ENCODE results near the gene IMPACT. TPM values are rescaled to one million over a fixed set of nuclear protein-coding genes. Genes with fewer than 3 reads are reported as not detected.

IMPACT gene
- total and polyA plus RNA-seq, 2 of the 4 experiments (the other 2 are of a cell fraction) = 11.8 to 13.8 TPM

GRCh38 chr18:24426073-24426397 is 435 bp upstream of the IMPACT start:
- ChIA-PET CTCF (no interaction called here), POLR2A (ENCODE audit: unreplicated experiment) (interaction anchor here (0.6 kb wide), 1 partner anchor 10 kb away, joined by 4 read pairs; no protein-coding TSS in a partner anchor)
- H3K18ac ChIP-seq (ENCODE audit: low read depth, low read length) = peak overlapping the region; percentile 91
- no peaks in the 10 kb centered on the region for H3K9me3 ChIP-seq (ENCODE audit: control insufficient read depth, insufficient read depth, low read length)
- H3K4ac ChIP-seq (ENCODE audit: low read depth, low read length) = peak overlapping the region; percentile 98
- peak overlapping the region; percentile 95 for H4K91ac ChIP-seq (ENCODE audit: insufficient read depth, low read depth, low read length)
- H3K9ac ChIP-seq (ENCODE audit: low read depth, low read length) = peak overlapping the region; percentile 38
- H3K4me2 ChIP-seq (ENCODE audit: low read depth, low read length) = peak overlapping the region; percentile 86
- peak overlapping the region; percentile 100 for H4K8ac ChIP-seq (ENCODE audit: low read depth in 2 of 2, low read length in 2 of 2)
- H4K20me1 ChIP-seq (ENCODE audit: insufficient read depth, low read length) = no peaks in the 10 kb centered on the region
- peak overlapping the region; percentile 40 for H2BK20ac ChIP-seq (ENCODE audit: low read depth, low read length)
- peak overlapping the region; percentile 76 for H3K27ac ChIP-seq (ENCODE audit: insufficient read depth, low read length)
- peak overlapping the region; percentile 100 for H4K5ac ChIP-seq (ENCODE audit: low read depth, low read length)
- 4% methylated on average over 3 of the region's 11 CpGs; no CpG with 5 or more reads in 1 of the 2 experiments for WGBS, 2 experiments (ENCODE audit: extremely low coverage in 2 of 2, insufficient read length in 1 of 2)
- no peak for DNase-seq
- no TSS peak for BruUV-seq (replicated peaks)
- intact Hi-C loops (cut with micrococcal nuclease) (no loop called here), in situ Hi-C loops (cut with MboI; ENCODE audit: low sequenced_read_pairs) (no loop called here), dilution Hi-C loops (cut with HindIII; ENCODE audit: low sequenced_read_pairs, unreplicated experiment) (no loop called here)
- H3K9me1 ChIP-seq (ENCODE audit: insufficient read depth, low read length) = peaks cover 3% of the 10 kb centered on the region
- peak overlapping the region; percentile 86 for H2AK5ac ChIP-seq (ENCODE audit: low read depth, low read length)
- peak overlapping the region; percentile 64 for H2BK5ac ChIP-seq (ENCODE audit: low read depth, low read length, poor library complexity, severe bottlenecking)
- peak overlapping the region; percentile 94 for H3K4me3 ChIP-seq (ENCODE audit: insufficient read depth, low read depth, low read length)
- H3K14ac ChIP-seq (replicated peaks; ENCODE audit: low read depth, low read length) = peak overlapping the region; percentile 96
- H2AFZ ChIP-seq (replicated peaks; ENCODE audit: low read length, poor library complexity) = peak overlapping the region; percentile 100
- H3K23ac ChIP-seq (ENCODE audit: low read depth, low read length) = peak overlapping the region; percentile 58; the same call in 1 of the 2 replicates
- H2BK120ac ChIP-seq (ENCODE audit: low read depth, low read length) = peak overlapping the region; percentile 74
- TF ChIP-seq MAZ (IDR thresholded peaks at IDR 0.05; ENCODE audit: borderline replicate concordance, low read depth, low read length) = no peak
- no peak for TF ChIP-seq BHLHE40 (IDR thresholded peaks at IDR 0.05; ENCODE audit: low read depth, low read length)
- no peak for TF ChIP-seq RFX5 (IDR thresholded peaks at IDR 0.05; ENCODE audit: low read depth, low read length)
- TF ChIP-seq MXI1 (IDR thresholded peaks at IDR 0.05; ENCODE audit: borderline replicate concordance, low read depth, low read length) = no peak
- no peak for TF ChIP-seq NFE2L2 (IDR thresholded peaks at IDR 0.05; ENCODE audit: low read depth, low read length)
- no peak for TF ChIP-seq CEBPB (IDR thresholded peaks at IDR 0.05; ENCODE audit: low read depth, low read length)
- no peak for TF ChIP-seq CHD1 (IDR thresholded peaks at IDR 0.05; ENCODE audit: low read depth, low read length)
- no peak for TF ChIP-seq MAFK (IDR thresholded peaks at IDR 0.05; ENCODE audit: low read depth, low read length)
- TF ChIP-seq, protein P1, sequence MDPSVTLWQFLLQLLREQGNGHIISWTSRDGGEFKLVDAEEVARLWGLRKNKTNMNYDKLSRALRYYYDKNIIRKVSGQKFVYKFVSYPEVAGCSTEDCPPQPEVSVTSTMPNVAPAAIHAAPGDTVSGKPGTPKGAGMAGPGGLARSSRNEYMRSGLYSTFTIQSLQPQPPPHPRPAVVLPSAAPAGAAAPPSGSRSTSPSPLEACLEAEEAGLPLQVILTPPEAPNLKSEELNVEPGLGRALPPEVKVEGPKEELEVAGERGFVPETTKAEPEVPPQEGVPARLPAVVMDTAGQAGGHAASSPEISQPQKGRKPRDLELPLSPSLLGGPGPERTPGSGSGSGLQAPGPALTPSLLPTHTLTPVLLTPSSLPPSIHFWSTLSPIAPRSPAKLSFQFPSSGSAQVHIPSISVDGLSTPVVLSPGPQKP (IDR thresholded peaks at IDR 0.05; ENCODE audit: borderline replicate concordance, low read depth, low read length) = no peak
- H3K27me3 ChIP-seq (ENCODE audit: control insufficient read depth, insufficient read depth, low read length) = no peaks in the 10 kb centered on the region
- peak overlapping the region; percentile 86; the same call in 1 of the 3 replicates for H2BK15ac ChIP-seq (ENCODE audit: low read depth, low read length)
- ATAC-seq (ENCODE audit: low read depth) = no peak
- H3K36me3 ChIP-seq (ENCODE audit: control insufficient read depth, insufficient read depth, low read length) = 0 out of 2 replicates have a peak, but pooled peaks cover under 1% of the 10 kb centered on the region
- peak overlapping the region; percentile 70; the same call in 1 of the 2 replicates for H3K56ac ChIP-seq (ENCODE audit: extremely low read depth, insufficient read depth, low read length)
- no peaks in the 10 kb centered on the region; the same call in 1 of the 2 replicates for H3K4me1 ChIP-seq (ENCODE audit: control insufficient read depth, insufficient read depth, low read length)
- H3K79me1 ChIP-seq (ENCODE audit: low read depth in 1 of 2, low read length in 2 of 2) = peaks cover 19 to 26% of the 10 kb centered on the region in 2 experiments
- H2AK9ac ChIP-seq (replicated peaks; ENCODE audit: low read depth, low read length, poor library complexity) = peak overlapping the region; percentile 94
